GM12872 (cell line): Measurements from ENCODE around the gene CATSPERD.
A peak's percentile ranks its signal among the peaks of the same experiment; 100 is the strongest.

Experiments used
- TF ChIP-seq, protein P1 (sequence below): IDR thresholded peaks from 3 replicates; pipeline ENCODE4 v1.5.1; 2011; ENCODE audit warnings: low read depth, mild to moderate bottlenecking, low read length, moderate library complexity; ENCODE audit not compliant: insufficient read depth

Gene CATSPERD

DNA sequence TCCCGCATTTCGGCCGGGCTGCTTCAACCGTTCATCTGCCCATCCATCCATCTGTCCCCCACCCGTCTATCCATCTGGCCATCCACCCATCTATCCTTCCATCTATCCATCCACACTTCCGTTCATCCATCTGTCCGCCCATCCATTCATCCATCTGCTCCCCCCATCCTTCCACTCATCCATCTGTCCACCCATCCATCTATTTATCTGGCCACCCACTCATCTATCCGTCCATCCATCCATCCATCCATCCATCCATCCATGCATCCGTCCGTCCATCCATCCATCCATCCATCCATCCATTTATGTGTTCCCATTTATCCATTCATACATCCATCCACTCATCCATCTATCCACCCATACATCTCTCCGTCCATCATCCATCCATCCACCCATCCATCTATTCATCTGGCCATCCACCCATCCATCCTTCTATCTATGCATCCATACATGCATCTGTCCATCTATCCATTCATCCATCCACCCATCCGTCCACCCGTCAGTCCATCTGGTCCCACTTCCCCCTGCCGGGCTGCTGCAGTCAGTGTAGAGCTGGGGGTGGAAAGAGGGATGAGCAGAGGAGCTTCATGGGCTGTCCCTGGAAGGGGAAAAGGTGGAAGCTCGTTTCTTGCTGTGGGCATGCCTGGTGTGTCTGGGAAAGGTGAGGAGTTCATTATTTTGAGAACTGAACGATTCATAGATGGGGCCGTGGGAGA, 38.9 kb upstream of the CATSPERD start:
- TF ChIP-seq, protein P1, sequence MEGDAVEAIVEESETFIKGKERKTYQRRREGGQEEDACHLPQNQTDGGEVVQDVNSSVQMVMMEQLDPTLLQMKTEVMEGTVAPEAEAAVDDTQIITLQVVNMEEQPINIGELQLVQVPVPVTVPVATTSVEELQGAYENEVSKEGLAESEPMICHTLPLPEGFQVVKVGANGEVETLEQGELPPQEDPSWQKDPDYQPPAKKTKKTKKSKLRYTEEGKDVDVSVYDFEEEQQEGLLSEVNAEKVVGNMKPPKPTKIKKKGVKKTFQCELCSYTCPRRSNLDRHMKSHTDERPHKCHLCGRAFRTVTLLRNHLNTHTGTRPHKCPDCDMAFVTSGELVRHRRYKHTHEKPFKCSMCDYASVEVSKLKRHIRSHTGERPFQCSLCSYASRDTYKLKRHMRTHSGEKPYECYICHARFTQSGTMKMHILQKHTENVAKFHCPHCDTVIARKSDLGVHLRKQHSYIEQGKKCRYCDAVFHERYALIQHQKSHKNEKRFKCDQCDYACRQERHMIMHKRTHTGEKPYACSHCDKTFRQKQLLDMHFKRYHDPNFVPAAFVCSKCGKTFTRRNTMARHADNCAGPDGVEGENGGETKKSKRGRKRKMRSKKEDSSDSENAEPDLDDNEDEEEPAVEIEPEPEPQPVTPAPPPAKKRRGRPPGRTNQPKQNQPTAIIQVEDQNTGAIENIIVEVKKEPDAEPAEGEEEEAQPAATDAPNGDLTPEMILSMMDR = no peak

DNA sequence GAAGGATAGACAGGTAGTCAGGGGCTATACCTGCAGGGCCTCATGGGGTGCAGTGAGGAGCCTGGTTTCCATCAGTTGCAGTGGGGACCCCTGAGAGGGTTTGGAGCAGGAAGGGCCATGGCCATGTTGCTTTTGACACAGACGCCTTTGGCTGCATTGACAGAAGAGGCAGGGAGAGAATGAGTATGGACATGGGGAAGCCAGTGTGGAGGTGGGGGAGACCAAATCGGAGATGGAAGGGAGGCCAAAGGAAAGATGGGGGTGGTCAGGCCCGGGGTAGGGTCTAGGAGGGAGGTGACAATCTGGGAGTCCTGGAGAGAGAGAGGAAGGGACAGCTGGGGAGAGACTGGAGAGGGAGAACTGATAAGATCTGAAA, 38.3 kb upstream of the CATSPERD start:
- TF ChIP-seq, protein P1 = no peak

DNA sequence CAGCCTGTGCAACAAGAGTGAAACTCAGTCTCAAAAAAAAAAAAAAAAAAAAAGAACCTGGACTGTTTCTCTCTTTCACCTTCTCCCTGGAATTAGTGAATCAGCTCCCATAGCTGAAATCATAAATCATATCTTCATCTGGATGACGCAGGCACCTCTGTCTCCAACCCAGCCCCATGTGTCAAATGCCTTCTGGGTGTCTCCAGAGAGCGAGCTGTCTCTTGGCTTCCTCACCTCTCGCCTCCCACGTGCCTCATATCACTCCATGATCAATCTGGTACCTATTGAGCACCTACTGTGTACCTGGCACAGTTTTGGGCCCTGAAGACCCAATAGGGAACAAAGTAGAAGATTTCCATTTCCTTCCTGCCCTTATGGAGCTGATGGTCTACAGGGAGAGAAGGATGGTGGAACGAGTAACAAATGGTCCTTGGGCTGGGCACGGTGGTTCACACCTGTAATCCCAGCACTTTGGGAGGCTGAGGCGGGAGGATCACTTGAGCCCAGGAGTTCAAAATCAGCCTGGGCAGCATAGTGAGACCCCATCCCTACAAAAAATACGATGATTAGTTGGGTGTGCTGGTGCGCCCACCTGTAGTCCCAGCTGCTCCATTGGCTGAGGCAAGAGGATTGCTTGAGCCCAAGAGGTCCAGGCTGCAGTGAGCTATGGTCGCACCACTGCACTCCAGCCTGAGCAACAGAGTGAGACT, 37.1 kb upstream of the CATSPERD start:
- TF ChIP-seq, protein P1 = no peak

DNA sequence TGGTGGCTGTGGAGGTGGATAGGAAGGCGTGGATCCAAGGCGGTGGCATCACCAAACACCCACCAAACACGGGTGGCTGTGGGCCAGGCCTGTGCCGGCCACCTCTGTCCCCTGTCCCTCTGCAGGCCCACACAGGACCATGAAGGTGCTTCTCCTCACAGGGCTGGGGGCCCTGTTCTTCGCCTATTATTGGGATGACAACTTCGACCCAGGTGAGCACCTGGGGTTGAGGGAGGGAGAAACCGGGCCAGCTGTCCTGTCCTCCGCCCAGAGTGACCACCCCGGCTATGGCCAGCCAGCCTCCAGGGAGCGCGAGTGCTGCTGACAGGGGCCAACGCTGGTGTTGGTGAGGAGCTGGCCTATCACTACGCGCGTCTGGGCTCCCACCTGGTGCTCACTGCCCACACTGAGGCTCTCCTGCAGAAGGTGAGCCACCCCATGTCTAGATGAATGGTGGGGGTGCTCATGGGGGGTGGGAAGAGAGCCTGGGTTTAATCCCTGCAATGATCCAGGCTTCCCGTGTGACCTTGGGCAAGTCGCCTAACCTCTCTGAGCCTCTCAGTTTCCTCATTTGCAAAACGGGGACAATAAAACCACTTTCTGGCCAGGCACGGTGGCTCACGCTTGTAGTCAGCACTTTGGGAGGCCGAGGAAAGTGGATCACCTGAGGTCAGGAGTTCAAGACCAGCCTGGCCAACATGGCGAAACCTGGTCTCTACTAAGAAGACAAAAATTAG, 35.6 kb upstream of the CATSPERD start:
- TF ChIP-seq, protein P1 = no peak

DNA sequence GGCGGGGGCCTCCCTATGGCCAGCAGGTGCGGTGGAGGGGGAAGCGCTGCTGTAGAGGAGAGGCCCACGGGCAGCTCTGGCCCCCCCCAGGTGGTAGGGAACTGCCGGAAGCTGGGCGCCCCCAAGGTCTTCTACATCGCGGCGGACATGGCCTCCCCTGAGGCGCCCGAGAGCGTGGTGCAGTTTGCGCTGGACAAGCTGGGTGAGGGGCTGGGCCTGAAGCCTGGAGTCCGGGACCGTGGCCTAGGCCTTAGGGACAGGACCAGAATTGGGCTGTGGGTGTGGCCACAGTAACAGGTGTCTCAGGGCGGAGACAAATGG, 34.2 kb upstream of the CATSPERD start:
- TF ChIP-seq, protein P1 = no peak

DNA sequence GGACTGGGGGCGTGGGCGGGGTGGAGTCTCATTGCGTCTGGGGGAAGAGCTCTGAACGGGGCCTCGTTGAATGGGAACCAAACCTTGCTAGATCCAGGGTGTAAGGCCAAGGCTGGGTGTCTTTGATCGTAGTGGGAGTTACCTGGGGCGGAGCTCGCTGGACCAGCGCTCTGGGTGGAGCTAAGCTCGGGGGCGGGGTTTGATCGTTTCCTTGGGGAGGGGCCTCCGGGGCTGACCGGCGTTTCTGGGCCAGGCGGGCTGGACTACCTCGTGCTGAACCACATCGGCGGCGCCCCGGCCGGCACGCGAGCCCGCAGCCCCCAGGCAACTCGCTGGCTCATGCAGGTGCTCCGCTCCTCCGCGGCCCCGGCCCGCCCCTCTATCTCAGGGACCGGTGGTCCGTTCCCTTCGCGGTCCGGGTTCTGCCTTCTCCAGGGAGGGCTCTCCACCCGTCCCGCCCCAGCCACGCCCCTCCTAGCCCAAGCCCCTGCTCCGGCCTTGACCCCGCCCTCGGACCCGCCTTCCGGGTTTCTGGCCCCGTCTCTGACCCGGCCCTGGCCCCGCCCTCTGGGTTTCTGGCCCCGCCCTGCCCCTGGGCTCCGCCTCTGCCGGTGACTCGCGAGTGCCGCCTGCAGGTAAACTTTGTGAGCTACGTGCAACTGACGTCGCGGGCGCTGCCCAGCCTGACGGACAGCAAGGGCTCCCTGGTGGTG, 33.6 kb upstream of the CATSPERD start:
- TF ChIP-seq, protein P1 = peak; percentile 86

DNA sequence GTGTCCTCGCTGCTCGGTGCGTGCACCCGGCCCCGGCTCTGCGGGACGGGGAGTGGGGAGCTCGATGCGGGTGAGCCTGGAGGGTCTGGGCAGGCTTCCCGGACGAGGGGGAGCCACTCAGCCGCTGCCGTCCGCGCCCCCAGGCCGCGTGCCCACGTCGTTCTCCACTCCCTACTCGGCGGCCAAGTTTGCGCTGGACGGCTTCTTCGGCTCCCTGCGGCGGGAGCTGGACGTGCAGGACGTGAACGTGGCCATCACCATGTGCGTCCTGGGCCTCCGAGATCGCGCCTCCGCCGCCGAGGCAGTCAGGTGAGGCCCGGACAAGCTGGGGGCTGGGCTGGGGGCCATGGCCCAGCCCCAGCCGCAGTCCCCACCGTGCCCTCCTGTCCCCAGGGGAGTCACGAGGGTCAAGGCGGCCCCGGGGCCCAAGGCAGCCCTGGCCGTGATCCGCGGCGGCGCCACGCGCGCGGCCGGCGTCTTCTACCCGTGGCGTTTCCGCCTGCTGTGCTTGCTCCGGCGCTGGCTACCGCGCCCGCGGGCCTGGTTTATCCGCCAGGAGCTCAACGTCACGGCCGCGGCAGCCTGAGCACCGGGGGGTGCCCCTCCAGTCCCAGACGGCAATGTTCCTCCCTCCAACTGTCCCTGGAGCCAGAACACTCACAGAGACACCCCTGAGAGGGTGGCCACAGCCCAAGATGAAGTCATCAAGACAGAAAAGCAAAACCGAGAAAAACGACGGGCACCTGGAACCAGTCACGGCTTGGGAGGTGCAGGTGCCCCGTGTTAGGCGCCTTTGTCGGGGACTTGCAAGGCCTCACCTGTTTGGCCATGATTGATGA, 32.9 kb upstream of the CATSPERD start:
- TF ChIP-seq, protein P1 = no peak
